Loucy (cell line): ENCODE results near the gene UBE2QL1.

ENCODE experiments used
- H2AFZ ChIP-seq: fragments of 200-600 bp; sonication (generic); 2 replicates; pipeline ENCODE4 v1.6.0; 2016; ENCODE audit warnings: antibody characterized with exemption, mild to moderate bottlenecking, low read length, moderate library complexity
- H3F3A ChIP-seq: fragments of 200-600 bp; 2 replicates; pipeline ENCODE4 v1.6.0; 2016; ENCODE audit warnings: antibody characterized with exemption, low read depth, mild to moderate bottlenecking
- H3K27me3 ChIP-seq: fragments of 200-600 bp; sonication (generic); 2 replicates; pipeline ENCODE4 v1.6.1; 2014; ENCODE audit warnings: low read length, mild to moderate bottlenecking; ENCODE audit not compliant: insufficient read depth, poor library complexity, severe bottlenecking
- H3K36me3 ChIP-seq: fragments of 200-600 bp; sonication (generic); 2 replicates; pipeline ENCODE4 v1.6.1; 2016; ENCODE audit warnings: low read length; ENCODE audit not compliant: insufficient read depth
- H3K4me1 ChIP-seq: fragments of 200-600 bp; sonication (generic); 2 replicates; pipeline ENCODE4 v1.5.1; 2014; ENCODE audit warnings: low read length, mild to moderate bottlenecking; ENCODE audit not compliant: insufficient read depth, poor library complexity, severe bottlenecking
- H3K4me2 ChIP-seq: fragments of 200-600 bp; sonication (generic); 2 replicates; pipeline ENCODE4 v1.6.0; 2014; ENCODE audit warnings: antibody characterized with exemption, low read length, low read depth, mild to moderate bottlenecking; ENCODE audit not compliant: poor library complexity, severe bottlenecking
- H3K4me3 ChIP-seq: fragments of 200-600 bp; sonication (generic); 2 replicates; pipeline ENCODE4 v1.5.1; 2014; ENCODE audit warnings: low read length, mild to moderate bottlenecking, mixed read lengths; ENCODE audit not compliant: poor library complexity, severe bottlenecking
- H3K79me2 ChIP-seq: fragments of 200-600 bp; sonication (generic); 2 replicates; pipeline ENCODE4 v1.6.1; 2014; ENCODE audit warnings: low read length; ENCODE audit not compliant: insufficient read depth
- H3K9ac ChIP-seq: fragments of 200-600 bp; sonication (generic); 2 replicates; pipeline ENCODE4 v1.6.0; 2014; ENCODE audit warnings: mild to moderate bottlenecking, low read depth, low read length, moderate library complexity; ENCODE audit not compliant: poor library complexity, severe bottlenecking
- H3K9me2 ChIP-seq: fragments of 200-600 bp; sonication (generic); replicated peaks from 2 replicates; pipeline ENCODE4 v1.6.1; 2016; ENCODE audit warnings: low read depth, low read length, mixed read lengths
- H3K9me3 ChIP-seq: fragments of 200-600 bp; sonication (generic); 2 replicates; pipeline ENCODE4 v1.6.1; 2014; ENCODE audit warnings: mild to moderate bottlenecking, antibody characterized with exemption, low read length, low read depth; ENCODE audit not compliant: insufficient read depth
- H4K20me1 ChIP-seq: fragments of 200-600 bp; sonication (generic); 2 replicates; pipeline ENCODE4 v1.6.0; 2014; ENCODE audit warnings: antibody characterized with exemption, low read length, mild to moderate bottlenecking; ENCODE audit not compliant: insufficient read depth, poor library complexity, severe bottlenecking
- EZH2phosphoT487 ChIP-seq: fragments of 200-600 bp; IDR thresholded peaks from 2 replicates; pipeline ENCODE4 v1.6.1; 2018; ENCODE audit warnings: antibody characterized with exemption, mild to moderate bottlenecking, moderate library complexity, borderline replicate concordance
- TF ChIP-seq, protein P1 (sequence below): fragments of 200-600 bp; sonication (generic); conservative IDR thresholded peaks from 2 replicates; pipeline ENCODE4 v1.5.1; 2014; ENCODE audit warnings: mild to moderate bottlenecking, antibody characterized with exemption, low read length

UBE2QL1 gene

DNA sequence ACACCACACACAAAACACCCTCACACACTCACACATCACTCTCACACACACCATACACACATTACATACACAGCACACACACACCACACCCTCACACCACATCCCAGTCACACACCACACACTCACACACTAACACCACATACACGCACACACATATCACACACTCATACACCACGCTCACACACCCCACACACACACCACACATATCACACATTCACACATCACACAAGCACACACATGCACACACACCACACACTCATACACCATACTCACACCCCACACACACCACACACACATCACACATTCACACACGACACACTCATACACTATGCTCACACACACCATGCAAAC, 543 bp upstream of the UBE2QL1 start:
- no peak overlapping the region for H2AFZ ChIP-seq
- H3K36me3 ChIP-seq = no peaks in the 10 kb centered on the region
- peaks cover 3% of the 10 kb centered on the region; the same call in 1 of the 2 replicates for H3K9me3 ChIP-seq
- no peaks in the 10 kb centered on the region for H3K9me2 ChIP-seq
- no peak overlapping the region for H3K4me2 ChIP-seq
- TF ChIP-seq, protein P1, sequence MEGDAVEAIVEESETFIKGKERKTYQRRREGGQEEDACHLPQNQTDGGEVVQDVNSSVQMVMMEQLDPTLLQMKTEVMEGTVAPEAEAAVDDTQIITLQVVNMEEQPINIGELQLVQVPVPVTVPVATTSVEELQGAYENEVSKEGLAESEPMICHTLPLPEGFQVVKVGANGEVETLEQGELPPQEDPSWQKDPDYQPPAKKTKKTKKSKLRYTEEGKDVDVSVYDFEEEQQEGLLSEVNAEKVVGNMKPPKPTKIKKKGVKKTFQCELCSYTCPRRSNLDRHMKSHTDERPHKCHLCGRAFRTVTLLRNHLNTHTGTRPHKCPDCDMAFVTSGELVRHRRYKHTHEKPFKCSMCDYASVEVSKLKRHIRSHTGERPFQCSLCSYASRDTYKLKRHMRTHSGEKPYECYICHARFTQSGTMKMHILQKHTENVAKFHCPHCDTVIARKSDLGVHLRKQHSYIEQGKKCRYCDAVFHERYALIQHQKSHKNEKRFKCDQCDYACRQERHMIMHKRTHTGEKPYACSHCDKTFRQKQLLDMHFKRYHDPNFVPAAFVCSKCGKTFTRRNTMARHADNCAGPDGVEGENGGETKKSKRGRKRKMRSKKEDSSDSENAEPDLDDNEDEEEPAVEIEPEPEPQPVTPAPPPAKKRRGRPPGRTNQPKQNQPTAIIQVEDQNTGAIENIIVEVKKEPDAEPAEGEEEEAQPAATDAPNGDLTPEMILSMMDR = no peak
- TF ChIP-seq EZH2phosphoT487 = no peak
- H3K27me3 ChIP-seq = no peaks in the 10 kb centered on the region
- no peaks in the 10 kb centered on the region for H3K4me1 ChIP-seq
- no peak overlapping the region for H3K9ac ChIP-seq
- no peak overlapping the region for H3K4me3 ChIP-seq
- no peaks in the 10 kb centered on the region for H3F3A ChIP-seq
- no peaks in the 10 kb centered on the region for H3K79me2 ChIP-seq
- no peaks in the 10 kb centered on the region for H4K20me1 ChIP-seq

DNA sequence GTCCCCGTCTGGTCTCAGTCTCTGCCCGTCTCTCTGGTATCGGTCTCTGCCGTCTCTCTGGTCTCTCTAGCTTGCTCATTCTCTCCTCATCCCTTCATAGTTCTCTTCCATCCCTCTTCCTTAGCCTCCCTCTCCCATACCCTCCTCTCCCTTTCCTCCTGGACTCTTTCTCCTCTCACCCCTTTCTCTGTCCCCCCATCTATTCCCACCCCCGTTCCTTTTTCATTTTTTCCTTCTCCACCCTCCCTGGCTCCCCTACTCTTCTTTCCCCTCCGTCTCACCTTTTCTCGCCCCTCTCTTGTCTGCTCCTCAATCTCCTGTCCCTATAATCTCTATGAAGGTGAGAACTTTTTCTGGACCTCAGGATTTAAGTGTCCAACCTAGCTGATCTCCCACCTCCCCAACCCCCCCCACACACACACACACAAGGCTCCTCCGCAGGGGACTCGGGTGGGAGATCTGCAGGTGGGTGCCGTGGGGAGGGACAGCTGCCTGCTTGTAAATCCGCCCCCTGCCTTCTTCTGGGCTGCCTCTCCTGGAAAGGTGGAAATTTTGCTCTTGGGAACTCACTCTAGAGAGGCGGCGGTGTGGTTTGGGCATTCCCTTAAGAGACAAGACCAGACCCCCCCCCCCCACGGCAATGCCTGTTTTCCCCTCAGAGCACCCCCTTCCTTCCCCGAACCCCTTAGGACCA, 953 bp downstream of the UBE2QL1 start:
- Histone ChIP-seq H3K9ac (no peak overlapping the region), H3K9me3 (peaks cover 3% of the 10 kb centered on the region; the same call in 1 of the 2 replicates), H3K4me1 (no peaks in the 10 kb centered on the region), H2AFZ (no peak overlapping the region), H3K79me2 (no peaks in the 10 kb centered on the region), H3K36me3 (no peaks in the 10 kb centered on the region), H3F3A (no peaks in the 10 kb centered on the region), H4K20me1 (no peaks in the 10 kb centered on the region), H3K27me3 (no peaks in the 10 kb centered on the region), H3K4me3 (no peak overlapping the region), H3K9me2 (no peaks in the 10 kb centered on the region), H3K4me2 (no peak overlapping the region)
- TF ChIP-seq, protein P1 = no peak
- TF ChIP-seq EZH2phosphoT487 = no peak

DNA sequence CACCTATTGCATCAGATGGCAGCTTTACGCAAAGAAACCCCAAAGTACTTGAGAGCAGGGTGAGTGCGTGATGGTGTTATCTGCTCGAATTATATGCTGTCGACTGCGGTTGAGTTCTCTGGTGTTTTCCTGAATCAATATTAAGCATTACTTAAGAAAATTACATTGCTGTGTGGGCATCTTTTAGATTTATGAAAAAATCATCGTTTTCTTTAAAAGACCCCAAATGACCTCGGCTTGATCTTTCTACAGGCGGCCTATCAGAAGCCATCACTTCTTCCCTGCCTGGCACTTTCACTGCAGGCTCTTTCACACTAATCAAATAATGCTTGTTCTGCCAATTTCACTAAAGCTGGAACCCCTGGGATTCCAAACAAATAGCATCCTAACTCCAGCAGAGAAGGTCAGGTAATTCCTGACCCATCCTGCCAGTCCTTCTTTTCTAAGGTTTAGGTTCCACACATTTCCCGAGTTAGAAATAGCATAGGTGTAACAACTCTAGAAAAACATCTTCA, 1.7 kb downstream of the UBE2QL1 start:
- peaks cover 3% of the 10 kb centered on the region; the same call in 1 of the 2 replicates for H3K9me3 ChIP-seq
- H3K4me2 ChIP-seq = no peak overlapping the region
- no peak overlapping the region for H3K9ac ChIP-seq
- no peaks in the 10 kb centered on the region for H3K79me2 ChIP-seq
- H3K4me1 ChIP-seq = no peaks in the 10 kb centered on the region
- no peaks in the 10 kb centered on the region for H3K9me2 ChIP-seq
- no peak for TF ChIP-seq EZH2phosphoT487
- TF ChIP-seq, protein P1 = no peak
- H2AFZ ChIP-seq = no peak overlapping the region
- H4K20me1 ChIP-seq = no peaks in the 10 kb centered on the region
- H3K4me3 ChIP-seq = no peak overlapping the region
- H3F3A ChIP-seq = no peaks in the 10 kb centered on the region
- H3K36me3 ChIP-seq = no peaks in the 10 kb centered on the region
- H3K27me3 ChIP-seq = no peaks in the 10 kb centered on the region
